ENCODE measurements around the gene FRYL.

DNA sequence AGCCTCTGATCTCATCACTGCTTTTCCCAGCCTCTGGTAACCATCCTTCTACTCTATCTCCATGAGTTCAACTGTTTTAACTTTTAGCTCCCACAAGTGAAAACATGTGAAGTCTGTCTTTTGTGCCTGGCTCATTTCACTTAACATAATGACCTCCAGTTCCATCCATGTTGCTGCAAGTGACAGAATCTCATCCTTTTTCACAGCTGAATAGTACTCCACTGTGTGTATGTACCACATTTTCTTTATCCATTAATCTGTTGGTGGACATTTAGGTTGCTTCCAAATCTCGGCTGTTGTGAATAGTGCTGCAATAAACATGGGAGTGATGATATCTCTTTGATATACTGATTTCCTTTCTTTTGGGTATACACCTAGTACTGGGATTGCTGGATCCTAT is 109.5 kb downstream of the FRYL start:
- TF ChIP-seq, protein P1, sequence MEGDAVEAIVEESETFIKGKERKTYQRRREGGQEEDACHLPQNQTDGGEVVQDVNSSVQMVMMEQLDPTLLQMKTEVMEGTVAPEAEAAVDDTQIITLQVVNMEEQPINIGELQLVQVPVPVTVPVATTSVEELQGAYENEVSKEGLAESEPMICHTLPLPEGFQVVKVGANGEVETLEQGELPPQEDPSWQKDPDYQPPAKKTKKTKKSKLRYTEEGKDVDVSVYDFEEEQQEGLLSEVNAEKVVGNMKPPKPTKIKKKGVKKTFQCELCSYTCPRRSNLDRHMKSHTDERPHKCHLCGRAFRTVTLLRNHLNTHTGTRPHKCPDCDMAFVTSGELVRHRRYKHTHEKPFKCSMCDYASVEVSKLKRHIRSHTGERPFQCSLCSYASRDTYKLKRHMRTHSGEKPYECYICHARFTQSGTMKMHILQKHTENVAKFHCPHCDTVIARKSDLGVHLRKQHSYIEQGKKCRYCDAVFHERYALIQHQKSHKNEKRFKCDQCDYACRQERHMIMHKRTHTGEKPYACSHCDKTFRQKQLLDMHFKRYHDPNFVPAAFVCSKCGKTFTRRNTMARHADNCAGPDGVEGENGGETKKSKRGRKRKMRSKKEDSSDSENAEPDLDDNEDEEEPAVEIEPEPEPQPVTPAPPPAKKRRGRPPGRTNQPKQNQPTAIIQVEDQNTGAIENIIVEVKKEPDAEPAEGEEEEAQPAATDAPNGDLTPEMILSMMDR (IDR thresholded peaks at IDR 0.05) = no peak
- TF ChIP-seq POLR2A (IDR thresholded peaks at IDR 0.05) = no peak

Measured in adrenal gland (tissue), 5 donors.